ENCODE data around the gene SEMA3D.

GRCh38 chr7:85106719-85107118 is 80.1 kb downstream of the SEMA3D start:
- no peak for TF ChIP-seq POLR2A (IDR thresholded peaks at IDR 0.05)
- TF ChIP-seq, protein P1, sequence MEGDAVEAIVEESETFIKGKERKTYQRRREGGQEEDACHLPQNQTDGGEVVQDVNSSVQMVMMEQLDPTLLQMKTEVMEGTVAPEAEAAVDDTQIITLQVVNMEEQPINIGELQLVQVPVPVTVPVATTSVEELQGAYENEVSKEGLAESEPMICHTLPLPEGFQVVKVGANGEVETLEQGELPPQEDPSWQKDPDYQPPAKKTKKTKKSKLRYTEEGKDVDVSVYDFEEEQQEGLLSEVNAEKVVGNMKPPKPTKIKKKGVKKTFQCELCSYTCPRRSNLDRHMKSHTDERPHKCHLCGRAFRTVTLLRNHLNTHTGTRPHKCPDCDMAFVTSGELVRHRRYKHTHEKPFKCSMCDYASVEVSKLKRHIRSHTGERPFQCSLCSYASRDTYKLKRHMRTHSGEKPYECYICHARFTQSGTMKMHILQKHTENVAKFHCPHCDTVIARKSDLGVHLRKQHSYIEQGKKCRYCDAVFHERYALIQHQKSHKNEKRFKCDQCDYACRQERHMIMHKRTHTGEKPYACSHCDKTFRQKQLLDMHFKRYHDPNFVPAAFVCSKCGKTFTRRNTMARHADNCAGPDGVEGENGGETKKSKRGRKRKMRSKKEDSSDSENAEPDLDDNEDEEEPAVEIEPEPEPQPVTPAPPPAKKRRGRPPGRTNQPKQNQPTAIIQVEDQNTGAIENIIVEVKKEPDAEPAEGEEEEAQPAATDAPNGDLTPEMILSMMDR (IDR thresholded peaks at IDR 0.05): no peak
